Calu3 (cell line): ENCODE measurements around the gene TUBGCP2. TPM values are rescaled to one million over a fixed set of nuclear protein-coding genes. Genes with fewer than 3 reads are reported as not detected.

Experiments used
- BruUV-seq: library from RNA; stranded (reverse); fragments of 400-500 nt; replicated peaks from 2 replicates; lab custom pipeline; 2021; lab: Mats Ljungman, UMichigan
- CTCF ChIA-PET: fragments of 300-600 bp; sonication (Branson Sonifier 250); formaldehyde crosslinking; loops from one replicate; lab custom pipeline; 2022; ENCODE audit warnings: antibody characterized with exemption; lab: Charles Lee
- DNase-seq: peaks from one replicate; pipeline ENCODE4 v3.0.0; 2022
- H3K27ac Mint-ChIP-seq: one replicate; pipeline ENCODE4 v1.8.0; 2022; ENCODE audit warnings: mixed read lengths; ENCODE audit not compliant: unreplicated experiment
- H3K27me3 Mint-ChIP-seq: one replicate; pipeline ENCODE4 v1.8.0; 2022; ENCODE audit warnings: mixed read lengths; ENCODE audit not compliant: unreplicated experiment
- H3K36me3 Mint-ChIP-seq: one replicate; pipeline ENCODE4 v1.8.0; 2022; ENCODE audit warnings: mild to moderate bottlenecking, moderate library complexity, mixed read lengths; ENCODE audit not compliant: insufficient read depth, unreplicated experiment
- H3K4me1 Mint-ChIP-seq: one replicate; pipeline ENCODE4 v1.8.0; 2022; ENCODE audit warnings: mild to moderate bottlenecking, low read depth, mixed read lengths; ENCODE audit not compliant: unreplicated experiment
- H3K4me3 Mint-ChIP-seq: one replicate; pipeline ENCODE4 v1.8.0; 2022; ENCODE audit warnings: mild to moderate bottlenecking, low read depth, moderate library complexity, mixed read lengths; ENCODE audit not compliant: unreplicated experiment
- H3K9me3 Mint-ChIP-seq: one replicate; pipeline ENCODE4 v1.8.0; 2022; ENCODE audit warnings: low read depth, mixed read lengths; ENCODE audit not compliant: unreplicated experiment
- CTCF ChIP-seq: fragments of 200-600 bp; IDR thresholded peaks from one replicate; pipeline ENCODE4 v1.8.0; 2022; ENCODE audit warnings: antibody characterized with exemption; ENCODE audit not compliant: unreplicated experiment
- intact Hi-C: fragments of 100-400 bp; cut with micrococcal nuclease; formaldehyde crosslinking; loops from one replicate; pipeline ENCODE4 v1.10.0; 2022; ENCODE audit not compliant: unreplicated experiment
- total RNA-seq: library from RNA; stranded (reverse); gene quantifications from 2 replicates; pipeline ENCODE4 v1.2.3, GENCODE V29; 2022

The TUBGCP2 gene
- total RNA-seq, 1 experiment from 2014 or later = 47.2 TPM

GRCh38 chr10:133326745-133327650 is 18.3 kb upstream of the TUBGCP2 start:
- no peak overlapping the region for H3K4me3 Mint-ChIP-seq
- peaks cover 62% of the 10 kb centered on the region for H3K27me3 Mint-ChIP-seq
- DNase-seq = no peak
- CTCF ChIA-PET = no interaction called here
- H3K27ac Mint-ChIP-seq = no peak overlapping the region
- BruUV-seq = no TSS peak
- H3K36me3 Mint-ChIP-seq = no peaks in the 10 kb centered on the region
- H3K9me3 Mint-ChIP-seq = no peaks in the 10 kb centered on the region
- TF ChIP-seq CTCF = no peak
- peaks cover 11% of the 10 kb centered on the region for H3K4me1 Mint-ChIP-seq
- intact Hi-C loops = no loop called here

- intact Hi-C loops = no loop called here
- CTCF ChIA-PET = no interaction called here
- no peak for DNase-seq
- no peak for TF ChIP-seq CTCF
- no peak overlapping the region for H3K27ac Mint-ChIP-seq
- no peaks in the 10 kb centered on the region for H3K36me3 Mint-ChIP-seq
- no peak overlapping the region for H3K4me3 Mint-ChIP-seq
- peaks cover 54% of the 10 kb centered on the region for H3K27me3 Mint-ChIP-seq
- H3K9me3 Mint-ChIP-seq = no peaks in the 10 kb centered on the region
- no TSS peak for BruUV-seq
- peaks cover 11% of the 10 kb centered on the region for H3K4me1 Mint-ChIP-seq
Observed at GRCh38 chr10:133326223-133326551, 17.5 kb upstream of the TUBGCP2 start.

GRCh38 chr10:133325440-133326222 is 17.0 kb upstream of the TUBGCP2 start:
- H3K4me3 Mint-ChIP-seq = peak overlapping the region; percentile 58
- intact Hi-C loops = no loop called here
- DNase-seq = no peak
- no peak overlapping the region for H3K27ac Mint-ChIP-seq
- BruUV-seq = no TSS peak
- H3K9me3 Mint-ChIP-seq = no peaks in the 10 kb centered on the region
- CTCF ChIA-PET = no interaction called here
- H3K36me3 Mint-ChIP-seq = no peaks in the 10 kb centered on the region
- peaks cover 11% of the 10 kb centered on the region for H3K4me1 Mint-ChIP-seq
- peaks cover 53% of the 10 kb centered on the region for H3K27me3 Mint-ChIP-seq
- no peak for TF ChIP-seq CTCF

GRCh38 chr10:133324857-133325260 is 16.2 kb upstream of the TUBGCP2 start:
- H3K4me1 Mint-ChIP-seq = peaks cover 7% of the 10 kb centered on the region
- no peak for TF ChIP-seq CTCF
- peaks cover 55% of the 10 kb centered on the region for H3K27me3 Mint-ChIP-seq
- H3K27ac Mint-ChIP-seq = no peak overlapping the region
- DNase-seq = no peak
- H3K36me3 Mint-ChIP-seq = no peaks in the 10 kb centered on the region
- CTCF ChIA-PET = no interaction called here
- intact Hi-C loops = no loop called here
- BruUV-seq = no TSS peak
- H3K9me3 Mint-ChIP-seq = peaks cover 4% of the 10 kb centered on the region
- H3K4me3 Mint-ChIP-seq = peak overlapping the region; percentile 58
